Neutrophil (primary cell): ENCODE results near the gene OAS2.

Experiments
- H3K27ac ChIP-seq: fragments of 200-600 bp; sonication (generic); 2 replicates; pipeline ENCODE4 v1.5.1; 2016; ENCODE audit warnings: mild to moderate bottlenecking, moderate library complexity
- H3K27me3 ChIP-seq: fragments of 200-600 bp; sonication (generic); 2 replicates; pipeline ENCODE4 v1.6.0; 2016; ENCODE audit warnings: mild to moderate bottlenecking
- H3K36me3 ChIP-seq: fragments of 200-600 bp; sonication (generic); 2 replicates; pipeline ENCODE4 v1.5.1; 2017
- H3K4me1 ChIP-seq, 2 experiments: fragments of 200-600 bp in 1 of 2; sonication (generic) in 1 of 2; 1 replicate in 1 of 2; 2 replicates in 1 of 2; pipeline versions ENCODE4 v1.5.1 to v1.6.1; 2013 to 2016; ENCODE audit warnings: low read depth in 1 of 2, low read length in 1 of 2, mild to moderate bottlenecking in 1 of 2, moderate library complexity in 1 of 2; ENCODE audit not compliant: control insufficient read depth in 1 of 2, insufficient read depth in 1 of 2
- H3K4me3 ChIP-seq, 2 experiments: fragments of 200-600 bp in 1 of 2; sonication (generic) in 1 of 2; 1 replicate in 1 of 2; 2 replicates in 1 of 2; pipeline ENCODE4 v1.5.1; 2013 to 2016; ENCODE audit warnings: low read depth in 1 of 2, low read length in 1 of 2, mild to moderate bottlenecking in 1 of 2, moderate library complexity in 1 of 2
- H3K9me3 ChIP-seq: fragments of 200-600 bp; sonication (generic); 2 replicates; pipeline ENCODE4 v1.5.1; 2016
- TF ChIP-seq, protein P1 (sequence below): fragments of 200-600 bp; sonication (generic); IDR thresholded peaks from 2 replicates; pipeline ENCODE4 v1.5.1; 2016; ENCODE audit warnings: antibody characterized with exemption

The OAS2 gene

DNA sequence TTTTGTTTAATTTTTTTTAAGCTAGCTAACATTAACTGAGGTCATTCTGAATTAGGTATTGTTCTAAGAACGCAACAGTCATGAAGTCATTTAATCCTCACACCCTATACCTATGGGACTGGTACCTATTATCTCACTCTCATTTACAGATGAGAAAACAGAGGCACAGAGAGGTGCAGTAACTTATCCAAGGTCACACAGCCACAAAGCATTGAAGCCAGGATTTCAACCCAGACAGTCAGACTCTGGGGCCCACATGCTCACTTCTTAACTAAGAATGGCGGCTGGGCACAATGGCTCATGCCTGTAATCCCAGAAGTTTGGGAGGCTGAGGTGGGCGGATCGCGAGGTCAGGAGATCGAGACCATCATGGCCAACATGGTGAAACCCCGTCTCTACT, 63.2 kb downstream of the OAS2 start:
- H3K4me1 ChIP-seq, result no peaks in the 10 kb centered on the region
- peaks cover 4% of the 10 kb centered on the region for H3K27me3 ChIP-seq
- H3K27ac ChIP-seq, result no peak overlapping the region
- no peaks in the 10 kb centered on the region for H3K36me3 ChIP-seq
- H3K9me3 ChIP-seq, result no peaks in the 10 kb centered on the region
- H3K4me3 ChIP-seq, result no peak overlapping the region
- TF ChIP-seq, protein P1, sequence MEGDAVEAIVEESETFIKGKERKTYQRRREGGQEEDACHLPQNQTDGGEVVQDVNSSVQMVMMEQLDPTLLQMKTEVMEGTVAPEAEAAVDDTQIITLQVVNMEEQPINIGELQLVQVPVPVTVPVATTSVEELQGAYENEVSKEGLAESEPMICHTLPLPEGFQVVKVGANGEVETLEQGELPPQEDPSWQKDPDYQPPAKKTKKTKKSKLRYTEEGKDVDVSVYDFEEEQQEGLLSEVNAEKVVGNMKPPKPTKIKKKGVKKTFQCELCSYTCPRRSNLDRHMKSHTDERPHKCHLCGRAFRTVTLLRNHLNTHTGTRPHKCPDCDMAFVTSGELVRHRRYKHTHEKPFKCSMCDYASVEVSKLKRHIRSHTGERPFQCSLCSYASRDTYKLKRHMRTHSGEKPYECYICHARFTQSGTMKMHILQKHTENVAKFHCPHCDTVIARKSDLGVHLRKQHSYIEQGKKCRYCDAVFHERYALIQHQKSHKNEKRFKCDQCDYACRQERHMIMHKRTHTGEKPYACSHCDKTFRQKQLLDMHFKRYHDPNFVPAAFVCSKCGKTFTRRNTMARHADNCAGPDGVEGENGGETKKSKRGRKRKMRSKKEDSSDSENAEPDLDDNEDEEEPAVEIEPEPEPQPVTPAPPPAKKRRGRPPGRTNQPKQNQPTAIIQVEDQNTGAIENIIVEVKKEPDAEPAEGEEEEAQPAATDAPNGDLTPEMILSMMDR, result no peak

DNA sequence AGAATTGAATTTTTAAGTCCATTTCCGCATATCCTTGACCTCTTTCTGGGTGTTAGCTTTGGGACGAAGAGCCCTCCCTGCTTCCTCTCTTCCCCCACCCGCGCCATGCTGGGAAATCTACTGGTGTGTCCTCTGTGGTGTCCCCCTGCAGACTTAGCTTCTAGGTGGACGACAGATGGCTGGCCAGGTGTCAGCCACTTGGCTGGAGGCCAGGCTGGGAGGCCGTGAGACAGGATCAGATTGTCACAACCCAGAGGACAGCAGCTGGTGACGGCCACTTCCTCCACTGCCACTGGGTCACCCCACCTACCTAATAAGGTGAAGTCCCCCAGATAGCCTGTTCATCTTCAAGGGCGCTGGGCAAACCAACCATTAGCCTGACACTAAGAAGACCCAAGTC, 64.9 kb downstream of the OAS2 start:
- peaks cover 9% of the 10 kb centered on the region for H3K27me3 ChIP-seq
- TF ChIP-seq, protein P1, result no peak
- H3K4me1 ChIP-seq, result no peaks in the 10 kb centered on the region
- no peak overlapping the region for H3K4me3 ChIP-seq
- H3K27ac ChIP-seq, result no peak overlapping the region
- no peaks in the 10 kb centered on the region for H3K9me3 ChIP-seq
- H3K36me3 ChIP-seq, result no peaks in the 10 kb centered on the region

DNA sequence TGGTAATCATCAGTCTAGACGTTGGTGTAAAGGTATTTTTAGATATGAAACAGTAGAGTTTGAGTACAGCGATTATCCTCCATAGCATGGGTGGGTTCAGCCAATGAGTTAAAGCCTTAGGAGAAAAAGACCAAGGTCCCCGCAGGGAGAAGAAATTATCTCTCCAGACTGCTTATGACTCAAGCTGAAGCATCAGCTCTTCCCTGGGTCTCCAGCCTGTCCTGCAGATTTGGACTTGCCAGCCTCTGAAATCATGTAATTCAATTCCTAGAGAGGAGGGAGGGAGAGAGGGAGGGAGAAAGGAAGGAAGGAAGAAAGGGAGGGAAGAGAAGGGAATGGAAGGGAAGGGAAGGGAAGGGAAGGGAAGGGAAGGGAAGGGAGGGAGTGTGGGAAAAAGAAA, 66.2 kb downstream of the OAS2 start:
- Histone ChIP-seq H3K27me3 (peaks cover 12% of the 10 kb centered on the region), H3K36me3 (no peaks in the 10 kb centered on the region), H3K9me3 (no peaks in the 10 kb centered on the region), H3K4me1 (no peaks in the 10 kb centered on the region), H3K27ac (no peak overlapping the region), H3K4me3 (no peak overlapping the region)
- TF ChIP-seq, protein P1, result no peak

DNA sequence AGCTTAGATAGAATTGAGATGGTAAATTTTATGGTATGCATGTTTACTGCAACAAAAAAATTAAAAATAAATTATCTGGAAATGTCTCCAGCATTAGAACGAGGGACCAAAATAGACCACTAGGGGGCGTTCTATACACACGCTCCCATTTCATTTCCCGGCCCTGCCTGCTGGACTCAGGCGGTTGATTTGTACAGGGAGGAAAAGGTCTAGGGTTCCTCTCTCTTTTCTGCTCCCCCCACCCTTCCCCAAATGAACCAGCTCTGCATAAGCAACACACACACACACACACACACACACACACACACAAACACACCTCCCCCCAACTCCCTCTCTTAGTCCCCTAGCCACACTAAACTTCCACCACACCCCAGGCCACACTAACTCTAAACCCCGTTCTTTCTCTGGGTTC, 70.4 kb downstream of the OAS2 start:
- Histone ChIP-seq H3K36me3 (no peaks in the 10 kb centered on the region), H3K27me3 (peaks cover 24% of the 10 kb centered on the region), H3K27ac (no peak overlapping the region), H3K4me1 (no peaks in the 10 kb centered on the region), H3K9me3 (no peaks in the 10 kb centered on the region), H3K4me3 (no peak overlapping the region)
- TF ChIP-seq, protein P1, result peak; percentile 36

DNA sequence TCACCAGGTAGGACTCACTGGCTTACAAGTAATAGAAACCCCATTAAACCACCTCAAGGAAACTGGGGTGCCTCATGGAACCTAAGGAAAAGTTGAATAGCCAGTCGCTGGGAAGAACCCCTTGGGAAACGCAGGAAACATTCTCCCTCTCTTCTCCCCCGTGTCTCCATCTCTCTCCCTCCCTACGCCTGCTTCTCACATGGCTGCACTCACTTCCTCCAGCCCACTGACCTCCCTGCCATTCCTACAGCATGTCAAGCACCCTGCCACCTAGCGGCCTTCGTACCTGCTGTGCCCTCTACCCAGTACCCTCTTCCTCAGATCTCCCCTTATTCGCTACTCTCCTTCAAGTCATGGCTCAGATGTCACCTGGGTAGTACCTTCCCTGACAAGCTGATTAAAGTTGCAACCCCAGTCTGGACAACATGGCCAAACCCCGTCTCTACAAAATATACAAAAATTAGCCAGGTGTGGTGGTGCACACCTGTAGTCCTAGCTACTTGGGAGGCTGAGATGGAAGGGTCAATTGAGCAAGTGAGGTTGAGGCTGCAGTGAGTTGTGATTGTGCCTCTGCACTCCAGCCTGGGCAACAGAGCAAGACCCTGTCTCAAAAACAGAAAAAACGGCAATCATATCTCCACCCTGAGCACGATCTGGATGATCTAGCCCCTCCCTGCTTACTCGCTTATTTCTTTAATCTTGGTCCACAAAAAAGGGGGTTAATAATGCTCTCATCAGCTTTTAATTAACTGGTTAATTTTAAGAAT, 71.8 kb downstream of the OAS2 start:
- no peaks in the 10 kb centered on the region for H3K36me3 ChIP-seq
- H3K4me3 ChIP-seq, result no peak overlapping the region
- TF ChIP-seq, protein P1, result no peak
- H3K27me3 ChIP-seq, result peaks cover 37% of the 10 kb centered on the region
- H3K4me1 ChIP-seq, result no peaks in the 10 kb centered on the region
- H3K9me3 ChIP-seq, result no peaks in the 10 kb centered on the region
- H3K27ac ChIP-seq, result no peak overlapping the region
